ENCODE measurements around the gene GDPD4.
A peak's percentile ranks its signal among the peaks of the same experiment; 100 is the strongest.

GDPD4 gene

DNA sequence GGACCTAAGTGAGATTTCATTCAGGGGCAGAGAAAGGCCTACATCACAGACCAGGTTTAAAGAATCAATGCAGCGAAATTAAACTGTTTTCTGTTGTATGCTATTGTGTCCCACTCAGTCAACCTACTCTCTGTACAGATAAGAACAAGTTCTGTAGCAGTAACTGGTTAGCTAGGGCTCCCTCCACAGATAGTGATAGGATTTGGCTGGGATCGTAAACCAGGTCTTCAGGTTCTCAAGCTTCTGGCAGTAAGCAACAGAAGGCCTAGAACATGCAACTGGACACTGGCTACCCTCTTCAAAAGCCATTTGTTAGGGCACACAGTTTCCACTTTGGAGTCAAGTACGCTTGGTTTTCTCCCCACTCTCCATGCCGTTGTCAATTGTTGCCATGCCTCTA, 69.2 kb downstream of the GDPD4 start:
- no peak for DNase-seq

DNA sequence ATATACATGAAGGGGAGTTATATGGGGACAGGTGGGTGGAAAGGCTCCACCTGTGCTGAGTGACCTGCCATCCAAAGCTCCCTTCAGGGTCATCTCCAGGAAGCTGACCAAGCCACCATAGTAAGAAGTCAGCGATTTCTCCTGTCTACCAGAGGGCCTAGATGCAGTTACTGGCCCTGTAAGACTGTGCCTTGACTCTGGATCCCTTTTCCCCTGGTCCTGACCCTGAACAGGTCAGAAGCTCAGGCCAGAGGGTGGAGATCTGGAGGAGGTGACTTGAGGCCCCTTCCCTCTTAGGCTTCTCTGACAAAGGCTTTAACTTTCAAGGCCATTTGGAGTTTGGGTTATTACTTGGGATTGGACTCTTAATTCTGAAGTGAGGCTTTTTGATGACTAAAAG, 69.7 kb downstream of the GDPD4 start:
- no peak for DNase-seq

DNA sequence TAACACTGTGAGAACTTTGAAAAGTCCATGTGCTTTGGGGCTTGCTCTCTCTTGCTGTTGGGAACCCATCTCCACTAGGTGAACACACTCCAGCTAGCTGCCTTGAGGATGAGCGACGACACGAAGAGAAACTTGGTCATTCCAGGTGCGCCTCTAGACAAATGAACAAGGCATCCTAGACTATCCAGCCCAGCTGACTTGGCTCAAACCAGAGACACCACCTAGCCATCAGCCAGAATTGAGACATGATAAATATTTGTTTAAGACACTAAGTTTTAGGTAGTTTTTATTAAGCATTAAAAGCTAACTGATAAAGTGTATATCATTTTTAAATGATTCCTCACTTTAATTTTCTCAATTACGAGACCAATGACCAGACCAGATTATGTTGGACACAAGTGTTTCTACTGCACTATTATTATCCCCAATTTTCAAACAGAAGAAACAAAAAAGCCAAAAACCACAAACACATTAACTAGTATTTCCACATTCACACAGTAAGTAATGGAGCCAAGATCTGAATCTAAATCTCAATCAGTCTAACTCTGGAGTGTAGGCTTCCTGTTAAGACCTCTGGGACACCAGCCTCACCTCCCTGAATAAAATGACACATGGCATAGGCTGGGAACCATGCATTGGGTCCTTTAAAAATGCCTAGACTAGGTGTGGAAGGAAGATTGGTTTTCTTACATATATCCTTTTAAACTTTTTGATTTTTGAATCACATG, 70.4 kb downstream of the GDPD4 start:
- DNase-seq = no peak

DNA sequence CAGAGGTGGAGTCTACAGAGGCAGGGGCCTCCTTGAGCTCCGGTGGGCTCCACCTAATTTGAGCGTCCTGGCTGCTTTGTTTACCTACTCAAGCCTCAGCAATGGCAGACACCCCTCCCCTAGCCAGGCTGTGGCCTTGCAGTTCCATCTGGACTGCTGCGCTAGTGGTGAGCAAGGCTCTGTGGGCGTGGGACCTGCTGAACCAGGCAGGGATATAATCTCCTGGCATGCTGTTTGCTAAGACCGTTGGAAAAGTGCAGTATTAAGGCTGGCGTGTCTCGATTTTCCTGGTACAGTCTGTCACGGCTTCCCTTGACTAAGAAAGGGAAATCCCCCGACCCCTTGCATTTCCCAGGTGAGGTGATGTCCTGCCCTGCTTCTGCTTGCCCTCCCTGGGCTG, 77.7 kb downstream of the GDPD4 start:
- DNase-seq = no peak

DNA sequence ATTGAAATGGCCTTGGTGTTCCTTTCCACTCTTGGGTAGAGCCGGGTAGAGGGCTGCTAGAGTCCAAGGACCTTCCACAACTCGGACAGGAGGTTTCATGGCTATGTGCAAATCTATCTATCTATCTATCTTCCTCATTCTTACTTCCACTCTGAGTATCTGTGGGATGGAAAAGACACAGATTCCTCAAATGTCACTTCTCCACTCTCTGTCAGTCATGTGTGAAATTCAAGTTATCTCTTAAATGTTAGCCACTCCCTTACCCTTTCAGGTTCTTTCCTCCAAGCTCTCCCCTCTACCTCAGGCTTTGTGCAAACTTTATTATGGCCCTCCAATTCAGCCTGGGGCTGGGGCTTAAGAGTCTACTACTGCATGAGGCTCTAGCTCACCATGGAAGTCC, 84.3 kb downstream of the GDPD4 start:
- peak; percentile 29 for DNase-seq

DNA sequence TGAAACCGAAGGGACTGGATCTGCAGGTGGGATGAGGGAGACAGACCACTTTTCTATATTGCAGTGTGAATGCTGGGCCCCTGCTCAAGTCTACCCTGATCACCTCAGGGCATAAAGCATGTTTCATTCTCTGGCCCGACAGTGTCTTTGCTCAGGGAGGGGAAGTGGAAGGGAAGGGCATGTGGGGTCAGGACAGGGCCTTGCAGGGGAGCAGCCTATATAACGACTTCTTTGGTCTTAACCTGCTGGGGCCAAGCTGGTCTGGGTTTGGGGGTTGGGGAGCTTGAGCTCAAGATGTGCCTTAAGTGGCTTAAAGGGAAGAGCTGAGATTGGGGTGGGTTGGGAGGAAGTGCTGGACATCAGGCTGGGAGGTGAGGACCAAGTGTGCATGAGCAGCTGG, 86.4 kb downstream of the GDPD4 start:
- no peak for DNase-seq

DNA sequence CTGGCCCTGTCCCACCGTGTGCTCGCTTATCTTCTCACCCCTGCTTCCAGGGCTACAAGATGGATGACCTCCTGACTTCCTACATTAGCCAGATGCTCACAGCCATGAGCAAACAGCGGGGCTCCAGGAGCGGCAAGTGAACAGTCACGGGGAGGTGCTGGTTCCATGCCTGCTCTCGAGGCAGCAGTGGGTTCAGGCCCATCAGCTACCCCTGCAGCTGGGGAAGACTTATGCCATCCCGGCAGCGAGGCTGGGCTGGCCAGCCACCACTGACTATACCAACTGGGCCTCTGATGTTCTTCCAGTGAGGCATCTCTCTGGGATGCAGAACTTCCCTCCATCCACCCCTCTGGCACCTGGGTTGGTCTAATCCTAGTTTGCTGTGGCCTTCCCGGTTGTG, 86.9 kb downstream of the GDPD4 start:
- no peak for DNase-seq

DNA sequence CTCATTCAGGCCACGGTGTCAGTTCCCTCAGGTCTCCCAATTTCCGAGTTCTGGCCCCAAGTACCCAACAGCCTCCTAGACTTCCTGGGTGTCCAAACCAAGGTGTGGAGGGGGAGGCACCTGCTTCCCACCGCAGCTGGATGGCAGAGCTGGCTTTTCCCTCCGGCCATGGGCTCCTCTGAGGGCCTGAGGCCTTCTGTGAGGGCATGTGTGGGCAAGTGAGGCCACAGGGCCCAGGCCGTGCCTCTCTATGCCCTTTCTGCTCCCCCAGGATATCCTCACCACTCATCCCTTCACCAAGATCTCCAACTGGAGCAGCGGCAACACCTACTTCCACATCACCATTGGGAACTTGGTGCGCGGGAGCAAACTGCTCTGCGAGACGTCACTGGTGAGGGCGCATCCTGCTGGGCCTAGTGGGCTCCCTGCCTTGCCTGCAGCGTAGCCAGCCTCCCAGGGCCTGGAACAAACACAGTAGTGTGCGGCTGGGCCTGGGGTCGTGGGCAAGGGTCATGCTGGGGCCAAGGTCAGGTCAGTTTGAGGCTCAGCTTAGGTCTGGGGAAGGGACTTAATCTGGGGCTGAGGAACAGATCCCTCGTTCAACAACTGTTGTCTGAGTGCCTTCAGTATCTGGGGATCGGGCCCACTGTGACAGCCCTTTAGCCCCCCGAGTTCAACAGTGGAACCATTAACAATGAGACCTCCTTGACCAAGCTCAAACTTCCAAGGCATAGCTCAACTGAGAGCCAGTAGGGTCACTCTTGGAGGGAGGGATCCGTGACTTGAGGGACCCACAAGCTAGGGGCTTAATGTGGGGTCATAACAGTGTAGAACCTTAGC, 87.7 kb downstream of the GDPD4 start:
- DNase-seq = no peak

DNA sequence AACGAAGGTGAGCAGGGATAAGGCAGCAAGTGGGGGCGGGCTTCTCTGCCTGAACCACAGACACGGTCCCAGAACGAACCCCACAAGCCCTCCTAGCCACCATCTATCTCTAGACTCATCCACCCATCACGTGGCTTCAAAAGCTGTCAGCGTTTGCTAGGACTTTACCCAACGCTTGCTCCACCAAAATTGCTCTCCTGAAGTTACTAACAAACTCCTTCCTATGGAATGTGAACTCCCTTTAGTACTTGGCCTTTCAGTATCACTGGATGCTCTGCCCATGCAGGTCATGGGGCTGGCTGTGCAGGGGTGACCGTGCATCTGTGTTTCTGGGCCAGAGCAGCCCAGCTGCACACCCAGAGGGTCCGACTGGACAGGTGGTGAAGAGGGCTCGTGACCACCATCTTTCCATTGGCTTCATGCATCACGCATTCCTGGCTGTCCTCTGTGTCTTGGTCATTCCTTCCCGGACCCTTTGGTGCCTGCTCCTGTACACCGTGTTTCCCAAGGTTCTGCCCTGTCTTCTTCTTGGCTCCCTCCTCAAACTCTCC, 88.4 kb downstream of the GDPD4 start:
- DNase-seq = no peak

DNA sequence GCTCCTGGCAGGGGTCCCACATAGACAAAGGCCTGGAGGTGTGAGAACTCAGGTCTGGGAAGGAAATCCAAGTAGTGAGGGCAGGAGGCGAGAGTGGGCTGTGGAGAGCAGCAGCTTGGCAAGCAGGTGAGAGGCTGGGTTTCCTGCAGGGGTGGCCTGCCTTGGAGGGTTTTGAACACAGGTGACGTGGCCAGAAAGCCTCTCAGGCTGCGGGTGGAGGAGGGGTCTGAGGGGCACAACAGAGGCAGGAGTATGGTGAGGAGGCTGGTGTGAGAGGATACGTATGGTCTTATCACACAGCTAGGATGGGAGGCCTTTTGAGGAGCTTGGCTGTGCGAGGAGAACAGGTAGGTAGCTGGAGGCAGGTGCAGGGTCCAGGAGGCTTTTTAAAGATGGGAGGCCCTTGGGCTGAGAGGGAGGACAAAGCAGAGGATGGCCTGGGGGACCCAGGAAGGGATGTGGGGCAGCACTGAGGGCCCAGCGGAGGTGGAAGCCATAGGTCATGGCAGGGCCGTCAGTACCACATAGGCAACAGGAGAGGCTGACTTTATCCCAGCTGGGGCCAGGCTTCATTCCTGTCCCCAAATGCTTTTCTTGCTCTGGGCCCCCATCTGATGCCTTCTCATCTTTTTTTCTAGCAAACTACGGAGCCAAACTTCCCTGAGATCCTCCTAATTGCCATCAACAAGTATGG, 89.0 kb downstream of the GDPD4 start:
- DNase-seq = no peak

DNA sequence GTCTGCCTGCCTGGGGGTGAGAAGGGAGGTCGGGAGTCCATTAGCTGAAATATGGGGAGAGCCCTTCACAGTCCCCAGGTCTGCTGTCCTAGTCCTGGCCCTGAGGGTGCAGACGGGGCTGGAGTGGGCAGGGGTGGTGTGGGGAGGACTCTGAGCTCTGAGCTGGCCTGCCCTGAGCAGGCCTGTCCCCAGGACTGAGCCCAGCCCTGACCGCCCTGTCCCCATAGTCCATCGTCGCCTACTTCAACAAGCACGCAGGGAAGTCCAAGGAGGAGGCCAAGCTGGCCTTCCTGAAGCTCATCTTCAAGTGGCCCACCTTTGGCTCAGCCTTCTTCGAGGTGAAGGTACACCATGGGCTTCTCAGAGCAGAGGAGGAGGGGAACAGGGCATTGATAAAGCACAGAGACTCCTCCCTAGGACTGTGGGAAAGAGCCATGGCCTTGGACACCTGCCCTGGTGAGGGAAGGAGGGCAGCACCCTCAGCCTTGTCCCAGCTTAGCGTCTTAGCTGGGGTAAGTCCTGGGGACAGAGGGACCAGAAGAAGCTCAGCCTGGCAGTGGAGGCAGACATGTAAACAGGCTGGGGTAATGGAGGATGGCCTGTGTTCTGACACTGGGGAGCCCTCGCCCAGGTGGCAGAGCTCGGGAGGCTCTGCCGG, 89.8 kb downstream of the GDPD4 start:
- no peak for DNase-seq

DNA sequence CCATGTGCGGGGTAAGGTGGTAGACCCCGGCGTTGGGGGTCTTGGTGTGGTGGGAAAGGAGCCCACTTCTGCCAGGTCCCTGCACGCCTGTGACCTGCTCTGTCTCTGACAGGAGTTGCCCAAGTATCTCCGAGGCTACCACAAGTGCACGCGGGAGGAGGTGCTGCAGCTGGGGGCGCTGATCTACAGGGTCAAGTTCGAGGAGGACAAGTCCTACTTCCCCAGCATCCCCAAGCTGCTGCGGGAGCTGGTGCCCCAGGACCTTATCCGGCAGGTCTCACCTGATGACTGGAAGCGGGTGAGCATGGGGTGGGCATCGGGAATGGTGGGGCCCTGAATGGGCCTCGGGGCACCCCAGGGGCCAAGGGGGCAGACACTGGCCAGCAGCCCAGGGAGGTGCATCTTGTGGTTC, 90.4 kb downstream of the GDPD4 start:
- no peak for DNase-seq

DNA sequence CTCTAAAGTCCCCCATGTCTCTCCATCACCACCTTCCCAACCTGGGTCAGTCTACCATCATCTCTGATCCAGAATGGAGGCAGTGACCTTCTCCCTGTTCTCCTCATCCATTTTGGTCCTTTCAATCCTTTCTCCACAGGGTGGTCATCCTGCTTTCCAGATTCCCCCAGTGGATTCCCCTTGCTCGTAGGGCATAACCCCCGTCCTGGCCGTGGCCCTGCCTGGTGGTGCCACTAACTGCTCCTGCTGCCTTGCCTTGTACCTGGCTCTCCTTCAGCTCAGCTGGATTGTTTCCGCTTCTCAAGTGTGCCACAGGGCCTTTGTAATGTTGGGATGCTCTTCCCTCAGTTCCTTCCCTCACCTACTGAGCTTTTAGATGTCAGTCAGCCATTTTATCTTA, 91.8 kb downstream of the GDPD4 start:
- DNase-seq = no peak

DNA sequence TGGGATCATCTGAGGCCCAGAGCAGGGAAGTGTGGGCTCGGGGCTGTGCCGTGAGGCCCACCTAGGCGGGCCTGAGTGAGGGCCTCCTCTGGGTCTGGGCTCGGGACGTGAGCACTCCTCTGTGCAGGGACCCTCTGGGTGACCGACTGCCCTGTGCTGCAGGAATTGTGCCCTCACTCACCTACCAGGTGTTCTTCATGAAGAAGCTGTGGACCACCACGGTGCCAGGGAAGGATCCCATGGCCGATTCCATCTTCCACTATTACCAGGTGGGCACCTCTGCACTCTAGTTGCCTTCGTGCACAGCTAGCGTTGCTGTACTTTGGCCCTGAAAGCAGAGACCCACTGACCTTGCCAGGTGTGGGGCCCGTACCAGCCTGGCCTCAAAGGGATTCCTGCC, 93.0 kb downstream of the GDPD4 start:
- no peak for DNase-seq

DNA sequence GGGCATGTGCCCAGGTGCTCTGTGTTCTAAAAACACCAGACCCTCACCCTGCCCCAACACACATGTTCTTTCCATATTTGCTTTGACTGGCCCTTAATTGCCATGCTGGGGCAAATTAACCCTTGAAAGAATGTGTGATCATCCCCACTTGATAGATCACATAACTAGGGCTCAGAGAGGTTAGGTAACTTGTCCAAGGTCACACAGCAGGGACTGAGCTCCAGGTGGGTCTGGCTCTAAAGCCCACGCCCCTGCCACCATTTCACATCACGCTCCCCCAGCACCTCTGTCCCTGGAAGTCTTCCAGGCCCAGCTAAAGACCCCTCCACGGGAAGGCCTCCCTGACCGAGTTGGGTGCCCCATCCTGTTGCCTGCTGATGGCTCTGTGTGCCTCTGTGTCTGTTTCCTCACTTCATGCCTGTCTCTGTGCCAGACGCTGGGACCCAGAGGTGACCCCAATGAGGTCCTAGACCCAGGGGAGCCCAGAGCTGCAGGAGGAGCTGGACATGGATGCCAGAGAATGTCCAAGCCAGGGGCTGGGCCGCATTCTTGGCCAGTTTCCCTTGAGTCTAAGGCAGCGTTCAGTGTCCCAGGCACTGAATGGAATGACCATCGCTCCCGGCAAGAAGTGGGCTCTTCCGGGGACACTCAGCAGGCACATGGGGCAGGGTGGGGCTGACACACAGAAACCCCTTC, 93.7 kb downstream of the GDPD4 start:
- DNase-seq = no peak

DNA sequence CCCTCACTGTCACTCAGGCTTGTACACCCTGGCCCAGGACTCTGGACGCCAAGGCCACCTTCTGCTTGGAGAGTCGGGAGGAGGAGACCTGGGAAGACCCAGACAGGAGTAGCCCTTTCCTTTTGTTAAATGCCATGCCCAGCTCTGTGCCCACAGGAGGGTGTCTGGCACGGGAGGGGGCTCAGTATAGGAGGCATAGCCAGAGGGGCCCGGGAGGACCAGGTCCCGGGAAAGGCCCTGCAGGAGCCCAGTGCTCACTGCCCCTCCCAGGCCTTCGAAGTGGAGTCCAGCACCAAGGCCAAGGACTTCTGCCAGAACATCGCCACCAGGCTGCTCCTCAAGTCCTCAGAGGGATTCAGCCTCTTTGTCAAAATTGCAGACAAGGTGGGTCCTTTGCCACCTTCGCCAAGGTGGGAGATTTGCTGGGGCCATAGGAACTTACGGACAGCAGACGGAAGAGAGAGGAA, 94.4 kb downstream of the GDPD4 start:
- DNase-seq = no peak

DNA sequence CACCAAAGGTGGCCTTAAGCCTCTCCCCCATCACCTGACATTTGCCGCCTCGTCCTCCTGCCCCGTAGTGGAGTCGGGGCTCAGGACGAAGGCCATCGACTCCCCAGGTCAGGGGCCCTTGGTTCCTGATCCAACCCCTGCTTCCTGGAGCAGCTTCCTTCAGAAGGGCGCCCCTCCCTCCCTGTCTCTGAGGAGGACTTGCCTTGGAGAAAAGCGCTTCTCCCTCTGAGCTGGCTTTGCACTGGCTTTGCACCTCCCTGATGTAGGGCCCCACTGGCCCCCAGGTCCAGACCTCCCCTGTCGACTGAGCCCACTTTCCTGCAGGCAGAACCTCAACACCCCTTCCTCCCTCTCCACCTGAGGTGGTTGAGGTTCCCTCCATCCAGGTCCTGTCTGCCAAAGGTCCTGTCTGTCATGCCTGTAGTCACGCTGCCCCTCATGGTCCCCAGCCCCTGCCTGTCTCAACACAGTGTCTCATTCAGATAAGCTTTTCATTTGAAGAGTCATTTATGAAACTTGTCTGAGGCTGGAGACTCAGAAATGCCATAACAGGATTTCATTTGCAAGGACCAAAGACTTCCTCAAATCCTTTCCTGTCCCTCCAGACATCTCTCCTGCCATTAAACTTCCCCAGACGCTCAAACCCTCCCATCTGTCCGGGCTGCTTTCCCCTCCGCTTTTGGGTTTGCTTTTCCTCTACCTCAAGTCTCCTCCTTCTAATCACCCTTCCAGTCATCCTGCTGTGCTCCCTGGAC, 95.0 kb downstream of the GDPD4 start:
- DNase-seq = no peak

DNA sequence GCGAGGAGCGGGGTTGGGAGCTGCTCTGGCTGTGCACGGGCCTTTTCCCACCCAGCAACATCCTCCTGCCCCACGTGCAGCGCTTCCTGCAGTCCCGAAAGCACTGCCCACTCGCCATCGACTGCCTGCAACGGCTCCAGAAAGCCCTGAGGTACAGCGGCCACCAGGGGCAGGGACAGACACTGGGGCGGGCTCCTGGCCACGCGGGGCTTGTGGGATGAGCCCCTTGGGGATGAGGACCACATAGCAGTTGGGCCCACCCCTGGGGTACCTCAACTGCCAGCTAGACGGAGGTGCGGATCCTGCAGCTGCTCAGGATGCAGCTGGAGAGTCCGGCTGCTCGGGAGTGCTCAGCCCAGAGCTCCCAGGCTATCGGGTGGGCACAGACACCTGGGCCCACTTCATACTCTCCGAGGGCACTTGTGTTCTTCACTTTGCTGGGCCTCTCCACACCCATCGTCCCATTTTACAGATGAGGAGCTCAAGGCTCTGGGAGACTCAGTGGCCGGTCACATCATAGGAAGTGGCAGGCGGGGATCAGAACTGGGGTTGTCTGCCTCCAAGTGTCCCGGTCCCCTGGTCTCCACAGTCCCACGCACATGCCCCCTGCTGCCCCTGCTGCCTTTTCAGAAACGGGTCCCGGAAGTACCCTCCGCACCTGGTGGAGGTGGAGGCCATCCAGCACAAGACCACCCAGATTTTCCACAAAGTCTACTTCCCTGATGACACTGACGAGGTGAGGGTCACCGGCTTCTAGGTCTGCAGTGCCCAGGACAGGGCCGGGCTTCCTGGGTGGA, 95.8 kb downstream of the GDPD4 start:
- DNase-seq = no peak

DNA sequence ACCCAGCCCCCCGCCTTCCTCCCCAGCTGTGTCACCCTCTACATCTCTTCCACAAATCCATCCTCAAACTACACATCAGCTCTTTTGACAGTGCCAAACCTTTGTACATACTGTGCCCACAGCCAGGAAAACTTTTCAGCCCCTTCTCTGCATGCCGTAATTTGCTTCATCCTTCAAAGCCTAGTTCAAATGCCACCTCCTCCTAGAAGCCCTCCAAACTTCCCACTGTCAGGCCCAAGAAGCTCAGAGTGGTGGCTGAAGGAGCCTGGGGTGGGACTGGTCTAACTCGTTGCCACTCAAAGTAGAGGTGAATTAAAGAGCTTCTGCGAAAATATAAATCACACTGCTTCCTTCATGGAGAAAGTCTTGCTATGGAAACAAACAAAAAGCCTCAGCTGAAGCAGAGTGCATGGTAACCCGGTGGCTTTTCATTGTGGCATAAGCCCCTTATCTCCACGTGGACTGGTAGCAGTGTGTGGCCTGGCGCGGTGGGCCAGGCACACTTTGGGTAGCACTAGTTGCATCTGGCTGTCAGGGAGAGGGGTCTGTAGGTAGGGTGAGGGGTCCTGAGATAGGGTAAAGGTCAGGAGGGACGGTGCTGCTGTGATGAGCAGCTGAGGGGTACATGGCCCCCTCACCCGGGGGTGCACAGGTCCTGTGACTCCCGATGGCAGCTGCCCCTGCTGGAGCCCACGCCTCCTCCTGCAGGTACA, 96.6 kb downstream of the GDPD4 start:
- no peak for DNase-seq
